Activated naive CD4-positive, alpha-beta T cell treated with anti-CD3 and anti-CD28 coated beads, Interleukin-2, amount 50 U/mL, for 16 hours (primary cell): ENCODE measurements around the gene ITGA6.

ENCODE experiments used
- DNase-seq: peaks from one replicate; pipeline ENCODE4 v3.0.0-alpha.2; 2020

ITGA6 gene

DNA sequence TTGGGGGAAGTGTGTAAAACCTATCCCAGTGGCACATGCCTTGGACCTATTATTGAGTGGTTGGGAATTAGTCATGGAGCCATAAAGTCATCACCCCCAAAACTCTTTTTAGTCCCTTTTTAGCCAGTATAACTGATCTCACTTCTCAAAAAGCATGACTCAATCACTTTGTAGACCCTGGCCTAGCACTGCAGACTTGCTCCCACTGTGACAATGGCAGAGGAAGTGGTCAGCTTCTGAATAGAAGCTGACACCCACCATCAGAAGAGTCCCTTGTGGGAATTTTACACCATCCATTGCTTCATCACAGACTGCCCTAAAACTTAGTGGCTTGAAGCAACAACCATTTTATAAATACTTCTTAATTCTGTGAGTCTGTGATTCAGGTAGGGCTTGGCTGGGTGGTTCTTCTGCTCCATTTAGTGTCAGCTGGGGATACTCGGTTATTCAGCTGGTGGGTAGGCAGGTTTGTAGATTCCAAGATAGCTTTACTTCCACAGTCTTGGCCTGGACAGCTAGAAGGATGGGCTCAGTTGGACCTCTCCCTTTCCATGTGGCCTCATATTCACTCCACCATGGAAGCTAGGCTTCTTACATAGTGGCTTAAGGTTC lies 10.8 kb upstream of the ITGA6 start:
- no peak for DNase-seq

GRCh38 chr2:172420216-172420615 lies 7.2 kb upstream of the ITGA6 start:
- no peak for DNase-seq

GRCh38 chr2:172423160-172423559 lies 4.2 kb upstream of the ITGA6 start:
- DNase-seq, result no peak

DNA sequence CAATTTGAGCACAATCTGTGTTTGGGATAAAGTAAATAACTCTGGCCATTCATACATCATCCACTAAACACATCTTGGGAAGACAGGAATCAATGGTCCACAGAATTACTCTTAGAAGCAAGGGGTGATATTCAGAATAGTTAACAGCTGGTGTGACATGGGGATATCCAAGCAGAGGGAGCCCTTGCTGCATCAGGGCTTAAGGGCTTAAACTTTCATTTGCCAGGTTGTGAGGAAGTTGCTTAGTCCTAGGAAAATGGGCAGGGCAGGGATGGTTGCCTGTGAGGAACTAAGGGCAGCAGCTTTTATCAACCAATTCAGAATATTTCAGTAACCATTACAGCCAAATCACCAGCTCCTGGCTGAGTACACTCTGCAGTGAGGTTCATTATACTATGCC lies 2.0 kb upstream of the ITGA6 start:
- no peak for DNase-seq

DNA sequence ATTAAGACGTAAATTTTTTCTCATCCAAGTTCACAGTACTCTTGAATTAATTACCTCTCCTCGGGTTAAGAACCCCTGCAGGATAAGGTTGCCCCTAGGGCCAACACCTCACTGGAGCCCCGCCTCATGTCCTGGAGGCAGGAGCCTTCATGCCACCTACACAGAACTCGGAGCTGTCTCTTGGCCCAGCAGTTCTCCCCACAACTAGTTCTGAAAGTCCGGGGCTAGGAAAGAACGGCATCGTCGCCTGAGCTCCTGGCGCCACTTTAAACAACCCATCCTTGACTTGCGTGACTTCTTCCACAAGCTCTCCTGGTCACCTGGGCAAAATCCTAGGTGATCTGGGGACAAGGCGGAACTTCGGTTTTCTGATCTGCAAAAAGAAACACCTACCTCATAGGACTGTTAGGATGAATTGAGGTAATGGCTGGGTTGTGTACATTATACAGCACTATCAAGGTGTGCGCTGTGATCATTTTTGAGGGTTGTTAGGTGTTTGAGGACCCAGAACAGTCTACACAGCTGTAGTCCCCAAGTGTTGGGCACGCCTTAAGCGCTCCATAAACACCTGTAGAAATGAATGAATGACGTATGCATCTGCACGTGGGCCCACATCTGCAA lies 641 bp upstream of the ITGA6 start:
- DNase-seq, result no peak

DNA sequence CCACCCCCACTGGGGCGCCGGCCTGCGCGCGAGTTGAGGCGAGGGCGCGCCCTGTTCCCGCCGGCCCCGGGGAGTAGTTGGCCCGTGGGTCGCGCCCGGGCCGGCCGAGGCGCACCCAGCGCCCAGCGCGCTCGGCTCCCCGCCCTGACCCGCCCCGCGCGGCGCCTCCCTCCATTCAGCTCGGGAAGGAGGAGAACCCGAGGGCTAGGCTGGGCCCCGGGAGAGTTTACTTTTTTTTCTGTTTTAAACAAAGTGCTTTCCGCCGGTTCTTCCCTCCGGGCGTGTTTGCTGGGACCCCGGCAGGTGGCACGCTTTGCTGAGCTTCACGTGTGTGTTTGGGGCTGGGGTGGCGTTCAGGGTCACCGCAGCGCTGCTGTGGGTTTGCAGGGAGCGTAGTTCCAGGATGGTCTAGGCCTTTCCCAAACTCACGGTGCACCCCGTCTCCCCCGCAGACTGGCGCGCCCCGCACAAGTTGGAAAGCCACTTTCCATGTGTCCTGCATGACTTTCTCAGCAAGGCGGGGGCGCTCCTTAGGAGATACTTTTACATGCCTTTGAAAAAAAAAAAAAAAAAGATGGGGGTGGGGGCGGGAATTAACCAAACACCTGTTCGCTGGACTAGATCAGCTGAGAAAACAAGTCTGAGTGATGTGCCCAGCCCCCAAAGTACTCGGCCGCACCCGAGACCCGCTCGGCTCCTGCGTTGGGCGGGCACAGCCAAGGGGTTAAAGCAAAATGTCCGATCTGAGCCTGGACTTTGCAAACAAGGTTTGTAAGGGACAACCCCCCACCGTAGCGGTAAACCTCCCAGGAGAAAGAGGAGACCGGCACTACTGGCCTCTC lies 825 bp downstream of the ITGA6 start:
- DNase-seq, result peak; percentile 77

DNA sequence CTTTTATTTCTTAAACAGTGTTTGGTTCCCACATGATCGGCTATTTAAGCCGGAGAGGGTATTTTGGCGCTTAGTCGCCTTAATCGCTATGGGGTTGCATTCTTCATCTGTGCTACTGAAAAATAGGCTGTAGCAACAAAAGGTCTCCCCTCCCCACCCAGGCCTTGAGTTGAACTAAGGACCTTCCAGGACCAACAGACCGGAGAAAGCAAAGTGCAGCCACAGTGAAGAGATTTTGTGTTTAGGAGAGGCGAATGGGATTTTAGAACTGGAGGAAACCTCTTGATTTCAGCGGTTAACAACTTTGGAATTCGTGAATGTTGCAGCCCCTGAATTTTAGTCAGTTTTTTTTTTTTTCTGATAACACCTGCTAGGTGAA lies 1.4 kb downstream of the ITGA6 start:
- no peak for DNase-seq

DNA sequence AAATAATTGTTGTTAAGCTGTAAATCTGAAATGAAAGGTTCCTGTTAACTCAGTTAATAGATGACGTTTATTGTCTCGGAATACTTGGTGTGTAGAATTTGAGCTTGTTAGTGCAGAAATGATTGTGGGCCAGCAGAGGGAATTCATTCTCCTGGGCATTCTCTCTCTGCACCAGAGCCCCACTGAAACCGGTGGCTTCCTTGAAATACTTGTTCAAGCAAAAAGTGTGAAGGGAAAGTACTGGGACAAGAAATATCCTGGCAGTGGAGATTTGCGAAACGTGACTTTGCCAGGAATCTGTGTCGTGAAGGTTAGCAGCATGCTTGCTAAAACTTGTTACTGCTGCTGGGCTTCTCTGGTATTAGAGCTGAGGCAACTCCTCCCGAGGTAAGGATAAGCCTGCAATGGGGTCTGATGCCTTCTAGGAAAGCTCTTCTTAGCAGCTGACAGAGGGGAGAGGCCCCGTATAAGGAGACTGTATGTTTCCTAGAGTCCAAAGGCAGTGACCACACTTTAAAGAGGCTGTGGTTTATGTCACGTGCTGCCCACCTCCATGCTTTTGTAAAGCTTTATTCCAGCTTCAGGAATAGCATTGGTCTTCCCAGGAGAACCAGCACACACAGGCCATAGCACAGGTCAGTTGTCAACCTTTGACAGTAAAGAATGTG lies 2.0 kb downstream of the ITGA6 start:
- no peak for DNase-seq

DNA sequence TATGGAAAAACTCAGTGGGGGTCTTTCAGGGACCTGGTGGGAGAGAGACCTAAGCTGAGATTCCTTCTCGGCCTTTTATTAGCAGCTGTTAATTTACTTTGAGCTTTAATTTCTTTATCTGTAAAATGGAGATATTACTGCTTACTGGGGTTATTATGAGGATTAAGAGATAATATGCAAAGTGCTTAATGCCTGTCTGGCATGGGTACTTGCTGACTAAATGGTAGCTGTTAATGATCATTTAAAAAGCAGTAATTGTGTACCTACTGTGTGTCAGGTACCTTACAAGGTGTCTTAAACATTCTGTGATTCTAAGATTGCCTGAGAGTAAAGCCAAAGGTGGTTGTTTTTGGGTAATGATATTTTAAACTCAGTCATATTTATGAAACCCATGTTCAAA lies 2.6 kb downstream of the ITGA6 start:
- no peak for DNase-seq

DNA sequence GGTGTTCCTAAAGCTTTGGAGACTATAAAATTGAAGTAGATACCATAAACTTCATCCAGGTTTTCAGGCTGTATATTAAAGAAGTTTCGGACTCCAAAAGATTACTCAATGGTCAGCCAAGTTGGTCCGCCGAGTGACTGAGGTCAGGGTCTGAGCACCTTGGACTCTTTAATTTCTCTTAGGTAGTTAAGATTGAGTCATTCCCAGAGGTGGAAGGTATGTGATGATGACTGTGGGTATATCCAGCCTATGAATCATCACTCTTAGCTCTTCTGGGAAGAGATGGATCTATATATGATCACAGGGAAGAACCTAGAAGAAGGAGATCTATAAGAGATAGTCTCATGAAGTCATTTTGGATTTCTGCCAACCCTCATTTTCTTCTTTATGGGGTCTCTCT lies 3.3 kb downstream of the ITGA6 start:
- no peak for DNase-seq

DNA sequence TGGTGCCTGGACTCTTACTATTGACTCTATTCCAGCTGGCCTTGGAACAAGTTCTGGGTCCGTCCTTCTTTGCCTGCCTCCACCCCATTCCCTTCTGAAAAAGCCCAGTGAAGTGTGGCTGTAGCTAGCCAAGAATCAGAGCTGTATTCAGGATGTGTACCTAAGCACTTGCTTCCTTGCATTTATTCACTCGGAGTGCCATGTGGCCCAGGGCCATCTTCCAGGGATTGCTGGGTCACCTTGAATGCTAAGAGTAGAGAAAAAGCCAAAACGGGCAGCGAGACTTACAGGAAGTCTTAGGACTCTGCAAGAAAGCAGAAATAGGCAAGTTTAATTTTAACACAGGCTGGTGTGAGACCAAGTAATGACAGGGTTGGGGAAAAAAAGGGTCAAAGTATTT lies 4.1 kb downstream of the ITGA6 start:
- DNase-seq, result no peak

GRCh38 chr2:172431993-172432392 lies 4.6 kb downstream of the ITGA6 start:
- no peak for DNase-seq

DNA sequence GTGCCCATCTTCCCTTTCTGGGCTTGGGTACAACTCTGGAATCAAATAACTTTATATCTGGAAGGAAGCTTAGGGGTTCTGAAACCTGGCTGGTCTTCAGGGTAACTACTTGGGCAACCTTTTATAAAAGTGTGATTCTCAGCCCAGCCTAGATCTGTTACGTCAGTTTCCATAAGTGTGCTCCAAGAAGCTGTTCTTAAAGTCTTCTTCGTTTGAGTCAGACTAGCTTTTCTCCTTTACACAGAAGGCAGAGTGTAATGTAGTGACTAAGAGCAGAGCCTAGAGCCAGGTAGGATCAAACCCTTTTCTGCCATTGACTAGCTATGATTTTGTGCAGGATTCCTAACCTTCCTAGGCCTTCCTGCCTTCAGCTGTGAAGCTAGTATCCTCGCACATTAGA lies 5.8 kb downstream of the ITGA6 start:
- no peak for DNase-seq

- no peak for DNase-seq
Observed at GRCh38 chr2:172434821-172435605, 7.6 kb downstream of the ITGA6 start.

GRCh38 chr2:172435606-172435911 lies 8.2 kb downstream of the ITGA6 start:
- no peak for DNase-seq

DNA sequence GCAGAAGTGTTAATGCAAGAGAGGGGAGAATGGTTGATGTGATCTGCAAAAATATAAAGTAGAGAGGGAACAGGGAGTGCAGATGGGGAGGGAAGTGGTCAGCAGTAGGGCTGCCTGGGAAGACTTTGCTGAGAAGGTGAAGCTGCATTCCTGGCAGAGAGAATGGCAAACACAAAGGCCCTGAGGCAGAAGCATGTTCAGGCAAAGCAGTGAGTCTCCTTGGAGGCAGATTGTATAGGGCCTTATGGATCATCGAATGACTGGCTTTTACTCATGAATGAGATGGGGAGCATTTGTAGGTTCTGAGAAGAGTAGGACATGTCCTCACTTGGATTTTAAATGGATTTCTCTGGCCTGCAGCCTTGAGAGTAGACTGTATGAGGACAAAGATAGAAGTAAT lies 9.5 kb downstream of the ITGA6 start:
- DNase-seq, result no peak

DNA sequence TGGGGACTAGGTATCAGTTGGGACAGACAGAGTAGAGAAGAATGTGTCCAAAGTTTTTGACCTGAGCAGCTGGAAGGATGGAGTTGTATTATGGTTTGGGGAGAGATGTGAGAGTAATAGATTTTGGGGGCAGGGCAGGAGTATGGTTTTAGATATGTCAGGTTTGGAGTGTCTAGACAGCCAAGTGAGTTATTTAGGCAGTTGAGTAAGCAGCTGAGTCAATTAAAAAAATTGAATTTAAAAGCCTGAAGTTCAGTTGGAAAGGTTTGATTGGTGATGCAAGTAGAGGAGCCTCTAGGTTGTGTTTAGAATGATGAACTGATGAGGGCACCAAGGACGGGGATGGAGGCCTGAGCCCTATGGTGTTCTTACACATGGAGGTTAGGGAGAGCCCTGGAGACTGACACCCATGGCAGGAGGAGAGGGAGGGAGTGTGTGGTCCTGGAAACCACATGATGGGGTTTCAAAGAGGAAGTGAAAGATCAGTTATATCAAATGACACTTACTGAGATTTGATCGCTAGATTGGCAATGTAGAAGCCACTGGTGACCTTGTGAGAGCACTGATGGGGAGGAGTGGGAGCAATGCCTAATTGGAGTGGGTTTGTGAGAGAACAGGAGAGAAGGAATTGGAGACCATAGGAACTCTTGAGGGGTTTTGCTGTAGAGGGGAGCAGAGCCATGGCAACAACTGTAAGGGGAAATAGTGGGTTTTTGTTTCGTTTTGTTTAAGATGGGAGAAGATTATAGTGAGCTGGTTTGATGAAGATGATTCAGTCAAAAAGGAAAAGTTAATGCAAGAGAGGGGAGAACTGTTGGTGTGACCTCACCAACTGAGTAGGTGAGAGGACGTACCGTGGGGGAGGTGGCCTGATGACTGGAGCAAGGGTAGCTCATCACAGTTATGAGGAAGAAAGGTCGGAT lies 10.3 kb downstream of the ITGA6 start:
- peak; percentile 70 for DNase-seq

DNA sequence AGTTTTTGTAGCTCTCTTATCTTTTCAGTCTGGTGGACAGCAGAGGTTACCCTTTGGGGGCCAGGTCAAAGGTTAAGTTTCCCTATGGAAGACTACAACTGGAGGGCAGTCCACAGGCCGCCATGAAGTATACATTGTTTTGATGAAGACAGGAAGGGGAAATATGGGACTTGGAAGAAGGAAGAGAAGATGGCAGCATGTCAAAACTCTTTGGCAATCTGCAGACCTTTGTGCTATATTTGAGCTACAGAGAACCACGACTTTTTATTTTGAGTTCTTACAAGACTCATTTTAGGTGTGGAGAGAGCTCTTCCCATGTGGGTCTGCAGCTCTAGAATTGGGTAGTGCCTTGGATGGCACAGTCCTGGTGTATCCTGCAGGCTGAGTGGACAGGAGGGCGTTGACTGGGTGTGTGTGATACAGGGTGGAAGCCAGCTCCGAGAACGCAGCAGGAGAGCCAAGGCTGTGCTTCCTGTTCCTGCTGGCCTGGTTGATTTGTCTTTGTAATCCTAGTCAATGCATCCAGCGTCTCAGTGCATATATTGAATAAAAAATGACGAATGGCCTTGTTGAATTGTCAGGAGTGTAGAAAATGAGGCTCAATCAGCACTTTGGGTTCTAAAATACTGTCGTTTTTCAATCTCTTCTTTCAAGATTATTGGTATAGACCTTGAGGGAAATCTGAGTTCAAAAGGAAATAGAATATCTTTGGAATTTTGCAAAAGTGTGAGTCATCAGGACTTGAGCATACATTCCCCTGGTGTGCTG lies 11.5 kb downstream of the ITGA6 start:
- DNase-seq, result no peak

- DNase-seq, result no peak
Observed at GRCh38 chr2:172439509-172439860, 12.1 kb downstream of the ITGA6 start.

DNA sequence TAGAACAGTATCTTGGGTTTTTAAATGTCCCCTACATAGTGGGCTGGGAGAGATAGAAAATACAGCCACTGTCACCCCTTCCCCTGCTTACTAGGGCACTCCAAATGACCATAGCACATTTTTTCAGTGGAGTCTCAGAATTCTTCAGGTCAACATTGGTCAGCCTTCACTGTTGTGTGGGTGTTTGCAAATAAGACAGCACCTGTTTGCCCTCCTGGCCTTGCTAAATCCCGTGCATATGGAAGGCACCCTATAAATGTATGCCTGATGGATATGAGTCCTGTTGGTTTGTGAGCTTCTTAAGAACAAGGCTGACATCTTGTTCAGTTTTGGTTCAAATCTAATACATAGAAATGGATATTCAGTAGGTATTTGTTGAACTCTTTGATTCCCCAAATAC lies 12.5 kb downstream of the ITGA6 start:
- DNase-seq, result no peak

GRCh38 chr2:172440795-172441194 lies 13.4 kb downstream of the ITGA6 start:
- DNase-seq, result no peak
